Measurements from ENCODE around the gene PDYN.

PDYN gene

GRCh38 chr20:1955217-1955616 lies 38.6 kb downstream of the PDYN start:
- TF ChIP-seq CTCF (conservative IDR thresholded peaks at IDR 0.05; ENCODE audit: control insufficient read depth, insufficient read depth, low read depth, low read length) = no peak
- DNase-seq (ENCODE audit: low read depth) = no peak

GRCh38 chr20:1953621-1954020 lies 40.2 kb downstream of the PDYN start:
- no peak overlapping the region for H3K4me3 ChIP-seq (ENCODE audit: control insufficient read depth, low read depth, low read length)
- DNase-seq (ENCODE audit: low read depth) = no peak
- TF ChIP-seq CTCF (conservative IDR thresholded peaks at IDR 0.05; ENCODE audit: control insufficient read depth, insufficient read depth, low read depth, low read length) = no peak

More at GRCh38 chr20:1955217-1955616, 38.6 kb downstream of the PDYN start:
- no peak overlapping the region for H3K4me3 ChIP-seq (ENCODE audit: control insufficient read depth, low read depth, low read length)

- TF ChIP-seq CTCF (conservative IDR thresholded peaks at IDR 0.05; ENCODE audit: control insufficient read depth, insufficient read depth, low read depth, low read length) = no peak
- H3K4me3 ChIP-seq (ENCODE audit: control insufficient read depth, low read depth, low read length) = no peak overlapping the region
- DNase-seq (ENCODE audit: low read depth) = no peak
Measured at GRCh38 chr20:1952737-1953530, 40.9 kb downstream of the PDYN start.

- no peak overlapping the region for H3K4me3 ChIP-seq (ENCODE audit: control insufficient read depth, low read depth, low read length)
- no peak for TF ChIP-seq CTCF (conservative IDR thresholded peaks at IDR 0.05; ENCODE audit: control insufficient read depth, insufficient read depth, low read depth, low read length)
- no peak for DNase-seq (ENCODE audit: low read depth)
Measured at GRCh38 chr20:1951436-1952115, 42.3 kb downstream of the PDYN start.

GRCh38 chr20:1950836-1951235 lies 43.0 kb downstream of the PDYN start:
- H3K4me3 ChIP-seq (ENCODE audit: control insufficient read depth, low read depth, low read length) = no peak overlapping the region
- DNase-seq (ENCODE audit: low read depth) = no peak
- no peak for TF ChIP-seq CTCF (conservative IDR thresholded peaks at IDR 0.05; ENCODE audit: control insufficient read depth, insufficient read depth, low read depth, low read length)

GRCh38 chr20:1949347-1950100 lies 44.3 kb downstream of the PDYN start:
- H3K4me3 ChIP-seq (ENCODE audit: control insufficient read depth, low read depth, low read length) = no peak overlapping the region
- peak; percentile 20 for DNase-seq (ENCODE audit: low read depth)
- no peak for TF ChIP-seq CTCF (conservative IDR thresholded peaks at IDR 0.05; ENCODE audit: control insufficient read depth, insufficient read depth, low read depth, low read length)
